DMS 273 treated with DMSO at 0.1 percent for 48 hours (cell line): Measurements from ENCODE around the gene GRB7.
"Not testable (repeated sequence)": the region's sequence is repeated elsewhere in the genome, so short reads cannot be mapped to it uniquely, and the experiment has no call there.

ENCODE experiments used
- DNase-seq: peaks from one replicate; lab custom pipeline; 2025; lab: John Stamatoyannopoulos, UW

The GRB7 gene

DNA sequence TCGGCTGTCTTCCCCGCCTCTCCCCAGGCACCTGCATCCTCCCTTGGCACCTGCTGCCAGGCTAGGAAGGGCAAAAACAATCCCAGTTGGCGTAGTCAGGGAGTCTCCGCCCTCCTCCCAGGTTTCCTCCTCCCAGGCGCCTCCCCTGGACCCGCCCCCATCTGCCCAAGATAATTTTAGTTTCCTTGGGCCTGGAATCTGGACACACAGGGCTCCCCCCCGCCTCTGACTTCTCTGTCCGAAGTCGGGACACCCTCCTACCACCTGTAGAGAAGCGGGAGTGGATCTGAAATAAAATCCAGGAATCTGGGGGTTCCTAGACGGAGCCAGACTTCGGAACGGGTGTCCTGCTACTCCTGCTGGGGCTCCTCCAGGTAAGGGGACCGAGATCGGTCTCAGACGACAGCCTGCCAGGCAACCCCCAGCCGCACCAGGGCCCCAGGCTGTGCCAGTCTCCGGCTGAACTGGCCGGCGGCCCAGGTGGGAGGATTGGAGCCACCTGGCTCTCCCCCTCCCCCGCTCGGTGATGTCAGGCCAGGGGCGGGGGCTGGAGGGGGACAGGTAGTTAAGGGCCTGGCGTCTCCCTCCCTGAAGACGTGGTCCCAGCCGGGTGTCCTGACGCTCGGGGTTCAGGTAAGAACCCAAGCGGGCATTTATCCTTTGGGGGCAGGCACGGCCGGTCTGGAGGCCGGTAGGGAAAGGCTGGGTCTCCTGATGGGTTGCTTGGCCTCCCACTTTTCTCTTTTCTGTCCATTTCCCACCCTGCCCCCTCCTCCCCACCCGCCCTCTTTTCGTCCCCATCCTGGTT lies at the start of gene GRB7:
Gene GRB7 (plus strand): TSS at position 179 of the 808 bp plus-strand sequence. CDS start 4,364 bp downstream, outside the sequence.
- no peak for DNase-seq

DNA sequence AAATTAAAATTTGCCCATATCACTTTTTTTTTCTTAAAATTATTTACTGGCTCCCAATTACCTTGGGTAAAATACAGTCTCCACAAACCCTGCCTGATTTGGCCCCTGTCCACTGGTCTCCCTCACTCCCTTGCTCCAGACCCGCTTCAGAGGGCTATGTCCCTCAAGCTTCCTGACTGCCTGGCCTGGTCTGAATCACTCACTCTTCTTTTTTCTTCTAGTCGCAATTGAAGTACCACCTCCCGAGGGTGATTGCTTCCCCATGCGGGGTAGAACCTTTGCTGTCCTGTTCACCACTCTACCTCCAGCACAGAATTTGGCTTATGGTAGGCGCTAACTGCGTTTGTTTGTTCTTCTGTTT lies 49.3 kb upstream of the GRB7 start:
- no peak for DNase-seq

DNA sequence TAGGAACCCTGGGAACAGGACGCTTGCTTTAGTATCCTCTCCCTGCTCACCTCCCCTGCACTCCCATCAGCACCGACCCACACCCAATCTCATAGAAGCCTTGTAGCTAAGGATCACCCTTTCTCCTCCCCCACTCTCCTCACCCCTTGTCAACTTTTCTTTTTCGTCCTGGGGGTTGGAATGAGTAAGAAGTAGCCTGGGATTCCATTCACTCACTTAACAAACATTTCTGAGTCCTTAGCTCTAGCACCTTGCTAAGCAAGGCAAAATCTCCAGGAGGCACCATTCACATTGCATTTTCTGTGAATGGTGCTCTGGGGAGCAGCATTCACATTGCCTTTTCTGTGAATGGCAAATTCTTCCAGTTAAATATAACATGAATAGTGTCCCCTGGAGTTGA lies 48.8 kb upstream of the GRB7 start:
- DNase-seq, result no peak

DNA sequence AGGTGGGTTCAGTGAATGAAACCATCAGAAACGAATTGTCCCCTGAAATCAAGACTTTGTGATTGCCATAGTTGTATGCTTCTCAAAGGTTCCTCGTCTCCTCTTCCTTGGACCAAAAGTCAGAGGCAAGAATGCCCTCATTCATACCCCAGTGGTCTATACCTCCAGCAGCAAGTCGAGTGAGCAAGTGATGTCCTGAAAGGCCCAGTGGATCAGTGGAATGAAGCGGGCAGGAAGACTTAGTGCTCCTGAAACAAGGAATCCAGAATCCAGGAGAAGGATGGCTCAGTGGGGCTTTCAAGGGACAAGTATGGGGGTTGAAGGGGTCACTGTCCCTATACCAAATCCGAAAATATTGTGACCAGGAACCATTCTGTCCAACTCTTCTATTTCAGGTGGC lies 43.1 kb upstream of the GRB7 start:
- DNase-seq, result no peak

DNA sequence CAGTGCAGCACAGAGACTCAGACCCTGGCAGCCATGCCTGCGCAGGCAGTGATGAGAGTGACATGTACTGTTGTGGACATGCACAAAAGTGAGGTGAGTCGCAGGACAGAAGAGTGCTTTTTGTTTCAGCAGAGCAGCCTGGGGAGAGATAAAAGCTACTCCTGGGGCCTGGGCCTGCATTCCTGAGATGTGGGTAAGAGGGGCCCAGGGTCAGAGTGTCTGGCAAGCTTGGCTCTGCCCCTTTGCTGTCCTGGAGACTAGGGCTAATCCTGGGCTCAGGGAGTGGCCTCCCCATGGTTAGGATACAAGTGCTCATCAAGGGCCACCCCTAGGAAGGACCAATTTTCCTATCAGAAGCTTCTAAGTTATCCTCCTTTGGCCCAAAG lies 42.7 kb upstream of the GRB7 start:
- no peak for DNase-seq

DNA sequence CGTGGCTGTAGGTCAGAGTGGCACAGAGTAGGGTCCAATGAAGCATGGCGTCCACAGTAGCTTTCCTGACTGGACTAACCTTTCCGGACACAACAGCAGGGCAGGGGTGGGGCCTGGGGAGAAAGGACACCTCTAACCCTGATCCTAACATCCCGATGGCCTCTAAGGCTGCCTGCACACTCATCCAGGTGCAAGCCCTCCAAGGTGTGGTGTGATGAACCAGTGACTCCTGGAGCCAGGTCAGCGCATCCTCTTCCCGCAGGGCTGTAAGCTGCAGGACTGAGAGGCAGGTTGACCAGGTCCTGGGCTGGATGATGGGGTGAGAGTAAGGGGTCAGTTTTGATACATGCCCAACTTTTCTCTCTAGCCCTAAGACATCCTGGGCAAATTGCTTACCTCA lies 41.0 kb upstream of the GRB7 start:
- no peak for DNase-seq

DNA sequence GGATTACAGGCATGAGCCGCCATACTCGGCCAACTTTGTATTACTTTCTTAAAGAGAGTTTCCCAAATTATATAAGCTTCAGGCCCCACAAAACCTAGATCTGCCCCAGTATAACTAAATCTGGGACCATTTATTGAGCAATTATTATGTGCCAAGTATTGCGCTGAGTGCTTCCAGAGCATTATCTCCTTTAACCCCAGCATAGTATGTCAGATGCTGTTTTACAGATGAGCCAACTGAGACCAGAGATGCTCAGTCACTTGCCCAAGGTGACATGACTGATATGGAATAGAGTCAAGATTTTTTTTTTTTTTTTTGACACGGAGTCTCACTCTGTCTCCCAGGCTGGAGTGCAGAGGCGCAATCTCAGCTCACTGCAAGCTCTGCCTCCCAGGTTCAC lies 39.8 kb upstream of the GRB7 start:
- no peak for DNase-seq

DNA sequence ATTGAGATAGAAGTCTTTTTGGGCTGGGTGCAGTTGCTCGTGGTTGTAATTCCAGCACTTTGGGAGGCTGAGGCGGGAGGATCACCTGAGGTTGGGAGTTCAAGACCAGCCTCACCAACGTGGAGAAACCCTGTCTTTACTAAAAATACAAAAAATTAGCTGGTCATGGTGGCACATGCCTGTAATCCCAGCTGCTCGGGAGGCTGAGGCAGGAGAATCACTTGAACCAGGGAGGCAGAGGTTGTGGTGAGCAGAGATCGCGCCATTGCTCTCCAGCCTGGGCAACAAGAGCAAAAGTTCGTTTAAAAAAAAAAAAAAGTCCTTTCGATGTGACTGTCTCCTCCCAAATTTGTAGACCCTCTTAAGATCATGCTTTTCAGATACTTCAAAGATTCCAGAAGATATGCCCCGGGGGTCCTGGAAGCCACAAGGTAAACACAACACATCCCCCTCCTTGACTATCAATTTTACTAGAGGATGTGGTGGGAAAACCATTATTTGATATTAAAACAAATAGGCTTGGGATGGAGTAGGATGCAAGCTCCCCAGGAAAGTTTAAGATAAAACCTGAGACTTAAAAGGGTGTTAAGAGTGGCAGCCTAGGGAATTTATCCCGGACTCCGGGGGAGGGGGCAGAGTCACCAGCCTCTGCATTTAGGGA lies 38.5 kb upstream of the GRB7 start:
- not testable (repeated sequence) for DNase-seq

DNA sequence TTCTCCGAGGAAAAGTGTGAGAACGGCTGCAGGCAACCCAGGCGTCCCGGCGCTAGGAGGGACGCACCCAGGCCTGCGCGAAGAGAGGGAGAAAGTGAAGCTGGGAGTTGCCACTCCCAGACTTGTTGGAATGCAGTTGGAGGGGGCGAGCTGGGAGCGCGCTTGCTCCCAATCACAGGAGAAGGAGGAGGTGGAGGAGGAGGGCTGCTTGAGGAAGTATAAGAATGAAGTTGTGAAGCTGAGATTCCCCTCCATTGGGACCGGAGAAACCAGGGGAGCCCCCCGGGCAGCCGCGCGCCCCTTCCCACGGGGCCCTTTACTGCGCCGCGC lies 38.0 kb upstream of the GRB7 start, which contains the start of gene ERBB2:
Gene ERBB2 (plus strand): TSS at position 247 of the 330 bp plus-strand sequence. CDS start 175 bp downstream, outside the sequence.
- DNase-seq, result no peak

DNA sequence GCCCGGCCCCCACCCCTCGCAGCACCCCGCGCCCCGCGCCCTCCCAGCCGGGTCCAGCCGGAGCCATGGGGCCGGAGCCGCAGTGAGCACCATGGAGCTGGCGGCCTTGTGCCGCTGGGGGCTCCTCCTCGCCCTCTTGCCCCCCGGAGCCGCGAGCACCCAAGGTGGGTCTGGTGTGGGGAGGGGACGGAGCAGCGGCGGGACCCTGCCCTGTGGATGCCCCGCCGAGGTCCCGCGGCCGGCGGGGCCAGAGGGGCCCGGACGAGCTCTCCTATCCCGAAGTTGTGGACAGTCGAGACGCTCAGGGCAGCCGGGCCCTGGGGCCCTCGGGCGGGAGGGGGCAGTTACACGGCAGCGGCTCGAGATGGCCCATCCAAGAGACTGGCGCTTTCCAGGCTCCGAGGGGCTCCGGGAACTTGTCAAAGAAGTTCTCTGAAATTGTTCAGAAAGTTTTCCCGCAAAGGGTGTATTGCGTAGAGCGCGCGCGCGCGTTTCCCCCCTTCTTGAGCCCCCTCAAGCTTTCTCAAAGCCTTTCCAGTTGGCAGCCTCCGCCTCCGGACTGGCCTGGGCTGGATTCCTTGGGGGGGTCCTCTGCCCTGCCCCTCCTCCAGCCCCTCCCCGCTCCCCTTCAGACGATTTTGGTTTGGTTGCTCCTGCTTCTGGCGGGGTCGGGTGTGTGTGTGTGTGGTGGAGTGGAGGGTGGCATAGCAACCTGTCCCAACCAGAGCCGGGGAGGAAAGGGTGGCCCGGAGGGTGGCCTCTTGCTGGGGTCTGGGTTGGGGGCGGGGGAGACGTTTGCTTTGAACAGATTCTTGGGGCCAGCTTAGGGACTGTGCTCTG lies 37.4 kb upstream of the GRB7 start:
- no peak for DNase-seq

DNA sequence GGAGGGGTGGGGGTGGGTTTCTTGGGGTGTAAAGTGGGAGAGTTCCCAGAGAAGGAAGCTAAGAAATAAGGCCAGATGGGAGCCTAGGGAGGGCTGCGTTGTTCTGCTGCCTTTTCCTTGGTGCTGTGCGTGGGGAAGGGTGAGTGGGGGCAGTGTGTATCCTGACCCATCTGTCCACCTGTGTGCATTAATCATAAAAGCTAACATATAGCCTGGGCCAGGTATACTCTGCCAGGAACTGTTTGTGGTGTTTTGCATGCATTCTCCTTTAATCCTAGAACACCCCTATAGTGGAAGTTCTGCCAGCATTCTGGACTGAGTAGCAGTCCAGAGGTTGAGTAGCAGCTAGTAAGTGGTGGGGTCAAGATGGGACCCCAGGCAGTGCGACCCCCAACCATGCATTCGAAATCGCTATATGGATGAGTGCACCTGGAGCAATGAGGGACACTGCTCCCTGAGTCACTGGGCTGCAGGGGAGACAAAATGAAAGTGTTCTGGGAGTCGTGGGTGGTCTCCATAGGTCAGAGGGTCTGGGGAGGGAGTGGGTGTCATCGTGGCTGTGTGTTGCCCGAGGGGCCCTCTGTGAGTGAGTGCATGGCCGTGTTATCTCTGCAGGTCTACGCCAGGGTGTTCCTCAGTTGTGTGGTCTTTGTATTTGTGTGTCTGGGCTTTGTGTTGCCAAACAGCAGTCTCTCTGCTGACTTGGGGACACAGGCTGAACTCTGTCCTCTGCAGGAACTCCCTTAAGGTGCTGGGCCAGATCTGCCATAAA lies 36.5 kb upstream of the GRB7 start:
- no peak for DNase-seq

DNA sequence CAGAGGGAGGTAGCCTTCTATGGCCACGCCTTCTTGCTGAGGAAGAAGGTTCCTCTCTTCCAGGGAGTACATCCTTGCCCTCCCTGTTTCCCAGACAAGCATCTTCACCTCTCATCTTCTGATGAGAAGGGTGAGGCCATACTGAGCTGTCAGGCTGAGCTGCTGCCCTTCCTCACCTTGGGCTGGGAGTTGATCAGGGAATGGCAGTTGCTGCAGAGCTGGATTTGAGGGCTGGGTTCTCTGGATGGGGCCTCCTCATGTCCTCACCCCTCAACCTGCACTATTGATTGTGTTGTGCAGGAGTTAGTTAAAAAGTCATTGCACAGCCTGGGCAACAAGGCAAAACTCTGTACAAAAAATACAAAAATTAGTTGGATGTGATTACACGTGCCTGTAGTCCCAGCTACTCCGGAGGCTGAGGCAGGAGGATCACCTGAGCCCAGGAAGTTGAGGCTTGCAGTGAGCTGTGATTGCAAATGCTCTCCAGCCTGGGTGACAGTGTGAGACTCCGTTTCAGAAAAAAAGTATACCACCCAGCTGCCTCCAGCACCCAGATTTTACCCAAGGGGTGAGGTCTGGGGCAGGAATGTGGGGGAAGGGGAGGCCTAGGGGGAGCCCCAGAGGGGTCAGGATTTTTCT lies 35.8 kb upstream of the GRB7 start:
- no peak for DNase-seq

DNA sequence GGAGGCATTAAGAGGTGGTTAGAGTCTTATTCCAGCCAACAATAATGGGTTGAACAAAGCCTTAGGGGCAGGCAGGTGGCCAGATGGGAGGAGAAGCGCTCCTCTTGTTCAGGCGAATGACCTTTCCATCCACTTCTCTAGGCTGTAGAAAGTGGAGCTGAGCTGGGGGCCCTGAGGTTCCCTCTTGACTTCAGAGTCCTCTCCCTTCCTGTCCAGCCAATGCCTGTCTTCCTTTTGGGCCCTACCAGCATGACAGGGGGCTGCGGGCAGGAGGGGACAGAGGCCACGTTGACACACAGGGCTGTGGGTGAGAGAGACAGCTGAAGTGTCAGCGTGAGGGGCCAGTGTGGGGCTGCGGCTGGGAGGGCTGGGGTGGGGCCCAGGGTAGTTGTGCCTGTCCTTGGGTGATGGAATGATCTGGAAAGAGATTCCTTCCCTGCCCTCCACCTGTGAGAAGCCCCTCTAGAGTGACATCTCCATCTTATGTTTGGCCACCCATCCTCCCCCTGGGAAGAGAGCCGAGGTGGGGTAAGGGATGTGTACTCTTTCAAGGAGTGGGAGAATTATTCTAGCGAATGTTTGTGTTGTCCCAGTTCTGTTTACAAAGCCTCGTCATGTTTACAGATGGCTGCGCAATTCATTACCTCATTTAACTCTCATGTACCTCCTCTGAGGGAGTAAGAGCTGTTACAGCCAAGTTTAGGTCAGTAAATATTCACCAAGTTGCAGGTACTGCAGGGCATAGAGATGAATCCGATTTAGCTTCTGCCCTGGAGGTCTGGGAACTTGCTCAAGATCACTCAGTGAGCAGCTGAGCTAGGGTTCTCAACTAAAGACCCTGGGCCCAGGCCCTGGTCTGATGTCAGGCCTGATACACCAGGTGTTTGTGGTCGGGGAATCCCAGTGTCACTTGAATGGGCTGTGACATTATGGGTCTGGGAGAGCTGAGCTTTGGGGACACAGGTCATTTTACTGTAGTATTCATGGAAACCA lies 34.5 kb upstream of the GRB7 start:
- DNase-seq, result no peak

DNA sequence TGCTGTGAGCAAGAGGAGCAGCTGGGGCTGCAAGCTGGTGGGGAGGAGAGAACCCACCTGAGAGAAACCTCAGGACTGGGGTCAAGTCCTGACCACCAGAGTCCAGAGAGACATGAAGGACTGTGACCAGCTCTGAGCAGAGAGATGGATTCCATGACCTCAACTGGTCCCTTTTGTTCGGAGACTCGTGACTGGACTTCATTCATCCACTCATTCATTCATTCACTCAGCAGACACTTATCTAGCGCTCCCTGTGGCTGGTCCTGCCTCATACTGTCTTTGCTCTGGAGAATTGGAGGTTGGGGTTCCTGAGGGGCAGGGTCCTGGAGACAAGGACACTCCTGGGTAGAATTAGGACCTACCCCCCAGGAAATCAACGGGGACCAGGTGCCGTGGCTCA lies 33.8 kb upstream of the GRB7 start:
- DNase-seq, result no peak

DNA sequence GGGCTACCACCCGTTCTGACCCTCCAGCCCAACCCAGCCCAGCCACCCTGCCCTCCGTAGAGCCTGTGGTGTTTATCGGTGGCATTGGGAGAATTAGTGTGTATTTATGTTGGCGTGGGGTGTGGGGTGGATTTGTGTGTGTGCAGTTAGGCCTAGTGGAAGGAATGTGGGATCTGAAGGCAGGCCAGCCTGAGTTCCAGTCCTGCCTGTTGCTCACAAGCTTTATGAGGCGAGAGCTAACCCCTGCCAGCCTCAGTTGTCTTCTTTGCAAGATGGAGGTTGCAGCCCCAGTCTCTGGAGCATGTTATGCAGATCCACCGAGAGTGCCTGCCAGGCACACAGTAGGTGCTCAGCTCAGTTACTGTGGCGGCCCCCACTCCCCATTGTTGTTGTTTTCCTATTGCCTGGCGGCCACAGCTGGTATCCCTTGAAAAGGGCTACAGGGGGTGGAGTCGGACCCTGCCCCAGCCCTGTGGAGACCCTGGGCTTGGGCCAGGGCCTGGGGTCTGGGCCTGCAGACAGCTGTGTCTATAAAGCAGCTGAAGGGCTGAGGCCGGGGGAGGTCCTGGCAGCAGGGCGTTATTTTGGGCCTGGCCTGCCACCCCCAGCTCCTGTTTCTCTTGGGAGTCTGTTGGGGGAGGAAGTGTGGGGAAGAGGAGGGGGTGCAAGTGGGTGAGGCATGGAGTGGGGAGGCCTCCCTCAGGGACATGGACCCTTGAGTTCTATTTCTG lies 32.8 kb upstream of the GRB7 start:
- DNase-seq, result no peak

DNA sequence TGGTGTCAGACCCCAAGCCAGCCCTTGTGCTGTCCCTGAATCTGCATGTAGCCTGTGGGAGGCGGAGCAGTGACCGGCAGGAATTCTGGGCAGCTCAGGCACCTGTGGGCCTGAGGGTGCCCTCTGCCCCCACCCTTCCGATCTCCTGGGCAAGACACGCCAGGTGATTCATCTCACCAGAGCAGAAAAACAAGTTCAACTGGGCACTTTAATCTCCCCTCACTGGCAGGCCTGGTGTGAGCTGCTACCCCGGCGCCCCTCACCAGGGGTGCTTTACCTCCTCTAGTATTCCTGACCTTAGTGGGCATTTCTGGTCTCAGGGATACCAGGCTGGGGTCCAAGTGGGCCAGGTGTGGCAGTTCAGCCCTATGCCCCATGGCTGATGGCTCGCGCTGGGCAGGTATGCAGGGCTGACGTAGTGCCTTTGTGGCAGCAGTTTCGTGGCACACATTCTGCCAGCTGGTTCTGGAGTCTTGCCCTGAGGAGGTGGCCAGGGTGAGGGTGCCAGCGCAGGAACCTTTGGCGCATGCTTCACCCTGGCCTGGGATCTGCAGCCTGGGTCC lies 31.9 kb upstream of the GRB7 start:
- no peak for DNase-seq

DNA sequence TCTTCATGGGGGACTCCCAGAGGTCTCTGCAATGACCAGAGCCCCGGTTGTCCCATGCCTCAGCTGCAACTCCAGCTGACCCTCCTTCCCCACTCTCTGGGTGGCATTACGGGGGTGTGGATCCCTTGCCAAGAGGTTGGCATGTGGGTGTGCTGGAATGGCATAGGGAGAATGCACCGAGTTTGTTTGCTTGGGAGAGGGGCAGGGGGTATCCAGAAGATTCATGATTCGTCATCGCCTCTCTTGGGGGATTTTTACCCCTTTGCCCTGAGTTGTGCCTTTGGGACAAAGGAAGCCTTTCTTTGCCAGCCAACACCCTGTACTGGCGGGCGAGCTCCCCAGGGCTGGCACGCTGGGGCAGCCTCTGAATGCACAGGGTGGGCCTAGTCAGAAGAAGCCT lies 31.4 kb upstream of the GRB7 start:
- DNase-seq, result no peak

DNA sequence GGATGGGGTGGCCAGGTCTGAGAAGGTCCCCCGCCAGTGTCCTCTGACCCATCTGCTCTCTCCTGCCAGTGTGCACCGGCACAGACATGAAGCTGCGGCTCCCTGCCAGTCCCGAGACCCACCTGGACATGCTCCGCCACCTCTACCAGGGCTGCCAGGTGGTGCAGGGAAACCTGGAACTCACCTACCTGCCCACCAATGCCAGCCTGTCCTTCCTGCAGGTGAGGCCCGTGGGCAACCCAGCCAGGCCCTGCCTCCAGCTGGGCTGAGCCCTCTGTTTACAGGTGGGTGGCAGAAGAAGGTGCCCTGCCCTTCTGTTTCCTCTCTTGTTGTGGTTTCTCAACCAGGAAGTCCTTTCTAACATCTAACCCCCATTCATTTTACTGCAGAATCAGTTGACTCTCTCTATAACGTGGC lies 30.8 kb upstream of the GRB7 start:
- no peak for DNase-seq

DNA sequence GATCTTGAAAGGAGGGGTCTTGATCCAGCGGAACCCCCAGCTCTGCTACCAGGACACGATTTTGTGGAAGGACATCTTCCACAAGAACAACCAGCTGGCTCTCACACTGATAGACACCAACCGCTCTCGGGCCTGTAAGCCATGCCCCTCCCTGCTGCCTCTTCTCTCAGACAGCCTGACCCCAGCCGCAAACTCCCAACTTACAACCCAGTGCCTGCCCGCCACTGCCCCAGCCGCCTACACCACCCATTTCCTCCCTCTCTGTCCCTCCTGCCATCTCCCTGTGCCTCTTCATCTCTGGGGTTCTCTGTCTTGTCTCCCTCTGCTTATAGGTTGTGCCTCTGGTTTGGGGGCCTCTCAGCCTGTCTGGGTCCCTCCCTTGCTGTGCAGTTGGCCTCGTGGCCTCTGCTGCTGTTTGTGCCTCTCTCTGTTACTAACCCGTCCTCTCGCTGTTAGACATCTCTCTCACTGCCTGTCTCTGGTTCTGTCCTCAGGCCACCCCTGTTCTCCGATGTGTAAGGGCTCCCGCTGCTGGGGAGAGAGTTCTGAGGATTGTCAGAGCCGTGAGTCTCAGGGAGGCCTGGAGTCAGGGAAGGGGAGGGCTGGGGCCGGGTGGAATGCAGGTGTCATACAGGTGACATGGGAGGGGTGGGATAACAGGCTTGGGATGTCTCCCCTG lies 28.3 kb upstream of the GRB7 start:
- no peak for DNase-seq
